ENCODE measurements around the gene AGMO. TPM values are rescaled to one million over a fixed set of nuclear protein-coding genes. Genes with fewer than 3 reads are reported as not detected.

Gene AGMO
- polyA plus RNA-seq, 1 donor from 2014 or later = not detected

- Histone ChIP-seq H4K20me1 (ENCODE audit: insufficient read depth) (no peaks in the 10 kb centered on the region), H3F3A (ENCODE audit: insufficient read depth, low read length, poor library complexity, severe bottlenecking) (no peaks in the 10 kb centered on the region), H3K36me3 (ENCODE audit: insufficient read depth, low read length) (no peaks in the 10 kb centered on the region), H3K4me2 (ENCODE audit: low read length) (no peak overlapping the region), H3K27me3 (ENCODE audit: insufficient read depth, low read depth, low read length) (no peaks in the 10 kb centered on the region), H3K27ac (ENCODE audit: low read length) (no peak overlapping the region), H2AFZ (ENCODE audit: low read depth, low read length) (no peak overlapping the region), H3K79me2 (replicated peaks; ENCODE audit: insufficient read depth, low read length) (no peaks in the 10 kb centered on the region), H3K4me3 (ENCODE audit: low read length) (no peak overlapping the region), H3K9ac (ENCODE audit: low read length) (no peak overlapping the region), H3K9me3 (ENCODE audit: low read length) (no peaks in the 10 kb centered on the region), H3K9me2 (ENCODE audit: insufficient read depth, low read length) (no peaks in the 10 kb centered on the region)
- TF ChIP-seq POLR2AphosphoS5 (IDR thresholded peaks at IDR 0.05) = no peak
- no peak for TF ChIP-seq EP300 (conservative IDR thresholded peaks at IDR 0.05; ENCODE audit: poor library complexity, severe bottlenecking)
- TF ChIP-seq RAD21 (conservative IDR thresholded peaks at IDR 0.05) = no peak
- TF ChIP-seq, protein P1, sequence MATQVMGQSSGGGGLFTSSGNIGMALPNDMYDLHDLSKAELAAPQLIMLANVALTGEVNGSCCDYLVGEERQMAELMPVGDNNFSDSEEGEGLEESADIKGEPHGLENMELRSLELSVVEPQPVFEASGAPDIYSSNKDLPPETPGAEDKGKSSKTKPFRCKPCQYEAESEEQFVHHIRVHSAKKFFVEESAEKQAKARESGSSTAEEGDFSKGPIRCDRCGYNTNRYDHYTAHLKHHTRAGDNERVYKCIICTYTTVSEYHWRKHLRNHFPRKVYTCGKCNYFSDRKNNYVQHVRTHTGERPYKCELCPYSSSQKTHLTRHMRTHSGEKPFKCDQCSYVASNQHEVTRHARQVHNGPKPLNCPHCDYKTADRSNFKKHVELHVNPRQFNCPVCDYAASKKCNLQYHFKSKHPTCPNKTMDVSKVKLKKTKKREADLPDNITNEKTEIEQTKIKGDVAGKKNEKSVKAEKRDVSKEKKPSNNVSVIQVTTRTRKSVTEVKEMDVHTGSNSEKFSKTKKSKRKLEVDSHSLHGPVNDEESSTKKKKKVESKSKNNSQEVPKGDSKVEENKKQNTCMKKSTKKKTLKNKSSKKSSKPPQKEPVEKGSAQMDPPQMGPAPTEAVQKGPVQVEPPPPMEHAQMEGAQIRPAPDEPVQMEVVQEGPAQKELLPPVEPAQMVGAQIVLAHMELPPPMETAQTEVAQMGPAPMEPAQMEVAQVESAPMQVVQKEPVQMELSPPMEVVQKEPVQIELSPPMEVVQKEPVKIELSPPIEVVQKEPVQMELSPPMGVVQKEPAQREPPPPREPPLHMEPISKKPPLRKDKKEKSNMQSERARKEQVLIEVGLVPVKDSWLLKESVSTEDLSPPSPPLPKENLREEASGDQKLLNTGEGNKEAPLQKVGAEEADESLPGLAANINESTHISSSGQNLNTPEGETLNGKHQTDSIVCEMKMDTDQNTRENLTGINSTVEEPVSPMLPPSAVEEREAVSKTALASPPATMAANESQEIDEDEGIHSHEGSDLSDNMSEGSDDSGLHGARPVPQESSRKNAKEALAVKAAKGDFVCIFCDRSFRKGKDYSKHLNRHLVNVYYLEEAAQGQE (IDR thresholded peaks at IDR 0.05; ENCODE audit: borderline replicate concordance) = no peak
- no peak for TF ChIP-seq SMC3 (conservative IDR thresholded peaks at IDR 0.05; ENCODE audit: poor library complexity)
- TF ChIP-seq EZH2 (IDR thresholded peaks at IDR 0.05; ENCODE audit: borderline replicate concordance, insufficient read depth, low read length, poor library complexity, severe bottlenecking) = no peak
Observed at GRCh38 chr7:15584575-15584974, 22.8 kb upstream of the AGMO start.

DNA sequence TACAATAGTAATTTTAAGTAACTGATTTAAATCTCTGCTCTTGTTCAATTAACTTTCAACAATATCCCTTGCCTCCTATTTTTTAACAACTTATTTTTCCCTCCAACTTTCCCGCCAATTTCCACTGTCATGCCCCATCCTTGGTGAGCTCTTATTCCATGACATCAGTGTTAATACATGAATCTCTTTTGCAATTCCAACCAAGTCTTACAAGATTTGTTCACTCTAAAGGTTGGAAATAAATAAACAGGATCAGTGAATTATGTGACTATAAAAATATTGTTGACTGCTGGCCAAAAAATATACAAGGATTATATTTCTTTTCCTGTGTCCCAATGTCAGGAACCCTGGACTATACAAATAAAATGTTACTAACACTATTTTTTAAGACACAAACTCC, 21.0 kb upstream of the AGMO start:
- TF ChIP-seq EP300 (conservative IDR thresholded peaks at IDR 0.05; ENCODE audit: poor library complexity, severe bottlenecking) = no peak
- no peak for TF ChIP-seq EZH2 (IDR thresholded peaks at IDR 0.05; ENCODE audit: borderline replicate concordance, insufficient read depth, low read length, poor library complexity, severe bottlenecking)
- TF ChIP-seq, protein P1 (IDR thresholded peaks at IDR 0.05; ENCODE audit: borderline replicate concordance) = no peak
- no peak for TF ChIP-seq MXI1 (conservative IDR thresholded peaks at IDR 0.05; ENCODE audit: poor library complexity, severe bottlenecking)
- TF ChIP-seq TAF1 (IDR thresholded peaks at IDR 0.05; ENCODE audit: low read depth) = no peak
- TF ChIP-seq SMC3 (conservative IDR thresholded peaks at IDR 0.05; ENCODE audit: poor library complexity) = no peak
- TF ChIP-seq POLR2AphosphoS5 (IDR thresholded peaks at IDR 0.05) = no peak
- TF ChIP-seq, protein P2, sequence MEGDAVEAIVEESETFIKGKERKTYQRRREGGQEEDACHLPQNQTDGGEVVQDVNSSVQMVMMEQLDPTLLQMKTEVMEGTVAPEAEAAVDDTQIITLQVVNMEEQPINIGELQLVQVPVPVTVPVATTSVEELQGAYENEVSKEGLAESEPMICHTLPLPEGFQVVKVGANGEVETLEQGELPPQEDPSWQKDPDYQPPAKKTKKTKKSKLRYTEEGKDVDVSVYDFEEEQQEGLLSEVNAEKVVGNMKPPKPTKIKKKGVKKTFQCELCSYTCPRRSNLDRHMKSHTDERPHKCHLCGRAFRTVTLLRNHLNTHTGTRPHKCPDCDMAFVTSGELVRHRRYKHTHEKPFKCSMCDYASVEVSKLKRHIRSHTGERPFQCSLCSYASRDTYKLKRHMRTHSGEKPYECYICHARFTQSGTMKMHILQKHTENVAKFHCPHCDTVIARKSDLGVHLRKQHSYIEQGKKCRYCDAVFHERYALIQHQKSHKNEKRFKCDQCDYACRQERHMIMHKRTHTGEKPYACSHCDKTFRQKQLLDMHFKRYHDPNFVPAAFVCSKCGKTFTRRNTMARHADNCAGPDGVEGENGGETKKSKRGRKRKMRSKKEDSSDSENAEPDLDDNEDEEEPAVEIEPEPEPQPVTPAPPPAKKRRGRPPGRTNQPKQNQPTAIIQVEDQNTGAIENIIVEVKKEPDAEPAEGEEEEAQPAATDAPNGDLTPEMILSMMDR (IDR thresholded peaks at IDR 0.05; ENCODE audit: poor library complexity, severe bottlenecking) = no peak
- no peak for TF ChIP-seq RAD21 (conservative IDR thresholded peaks at IDR 0.05)
- Histone ChIP-seq H3F3A (ENCODE audit: insufficient read depth, low read length, poor library complexity, severe bottlenecking) (no peaks in the 10 kb centered on the region), H3K27me3 (ENCODE audit: insufficient read depth, low read depth, low read length) (no peaks in the 10 kb centered on the region), H3K9ac (ENCODE audit: low read length) (no peak overlapping the region), H2AFZ (ENCODE audit: low read depth, low read length) (no peak overlapping the region), H3K4me2 (ENCODE audit: low read length) (no peak overlapping the region), H3K27ac (ENCODE audit: low read length) (no peak overlapping the region), H3K79me2 (replicated peaks; ENCODE audit: insufficient read depth, low read length) (no peaks in the 10 kb centered on the region), H4K20me1 (ENCODE audit: insufficient read depth) (no peaks in the 10 kb centered on the region), H3K36me3 (ENCODE audit: insufficient read depth, low read length) (no peaks in the 10 kb centered on the region), H3K9me2 (ENCODE audit: insufficient read depth, low read length) (no peaks in the 10 kb centered on the region), H3K4me3 (ENCODE audit: low read length) (no peak overlapping the region), H3K9me3 (ENCODE audit: low read length) (no peaks in the 10 kb centered on the region)

Measured in neural cell (in vitro differentiated cells).